ENCODE measurements around the gene ZBED5. TPM values are rescaled to one million over a fixed set of nuclear protein-coding genes. Genes with fewer than 3 reads are reported as not detected.
"Not testable (repeated sequence)": the region's sequence is repeated elsewhere in the genome, so short reads cannot be mapped to it uniquely, and the experiment has no call there.

ZBED5 gene
- 39.0 TPM for polyA plus RNA-seq (2013, experiment 1 of 2; ENCODE audit: insufficient read length)
- polyA plus RNA-seq (2013, experiment 2 of 2; ENCODE audit: insufficient read length): 37.8 TPM

DNA sequence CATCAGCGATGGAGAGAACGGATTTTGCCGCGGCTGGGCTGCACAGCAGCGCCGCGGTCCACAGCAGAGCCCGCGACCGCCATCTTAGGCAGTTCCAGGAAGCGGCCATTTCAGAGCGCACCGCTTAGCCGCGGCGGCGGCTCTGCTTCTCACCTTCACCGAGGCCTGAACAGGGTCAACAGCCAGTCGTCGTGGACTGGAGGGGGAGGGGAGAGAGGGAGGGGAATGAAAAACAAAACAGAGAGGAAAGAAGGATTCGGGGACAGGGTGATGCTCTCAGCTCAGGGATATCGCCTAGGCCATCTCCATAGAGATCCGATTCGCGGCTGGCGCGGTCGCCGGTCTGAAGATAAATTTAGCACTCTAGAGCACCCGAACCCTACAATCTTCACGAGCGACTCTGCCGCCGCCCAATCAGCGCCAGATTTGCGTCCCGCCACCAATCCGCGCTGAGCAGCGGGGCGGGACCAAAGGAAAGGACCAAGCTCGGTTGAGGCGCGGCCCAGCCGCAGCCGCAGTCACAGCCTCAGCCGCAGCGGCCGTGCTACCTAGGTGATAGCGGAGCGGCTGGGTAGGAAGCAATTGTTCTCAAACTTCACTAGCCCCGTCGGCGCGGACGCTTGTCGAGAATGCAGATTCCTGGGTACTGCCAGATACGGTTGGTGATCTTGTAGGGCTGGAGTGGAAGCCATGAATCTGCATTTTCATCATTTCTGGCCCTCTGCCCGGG is at the start of gene ZBED5:
Gene ZBED5 (minus strand): TSS at position 345 of the 730 bp plus-strand sequence. CDS start 3,108 bp downstream, outside the sequence.
- peak; percentile 98 for DNase-seq

DNA sequence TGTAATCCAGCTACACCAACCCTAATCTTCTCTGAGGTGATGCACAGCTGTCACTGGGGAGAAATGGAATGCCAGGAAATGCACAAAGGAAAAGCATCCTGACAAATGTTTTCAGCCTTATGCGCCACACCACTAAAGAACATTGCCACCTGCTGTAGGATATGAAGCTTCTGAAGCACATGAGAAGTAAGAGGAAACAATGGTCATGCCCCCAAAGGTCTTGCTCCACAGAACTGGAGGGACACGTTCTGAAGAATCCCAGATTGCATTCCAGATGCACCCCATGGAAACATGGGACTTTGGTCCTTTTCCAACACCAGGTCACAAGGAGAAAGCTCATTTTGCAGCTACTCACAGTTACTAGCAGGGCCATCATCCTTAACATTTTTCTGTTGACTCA is 48.7 kb upstream of the ZBED5 start:
- peak; percentile 78 for DNase-seq

DNA sequence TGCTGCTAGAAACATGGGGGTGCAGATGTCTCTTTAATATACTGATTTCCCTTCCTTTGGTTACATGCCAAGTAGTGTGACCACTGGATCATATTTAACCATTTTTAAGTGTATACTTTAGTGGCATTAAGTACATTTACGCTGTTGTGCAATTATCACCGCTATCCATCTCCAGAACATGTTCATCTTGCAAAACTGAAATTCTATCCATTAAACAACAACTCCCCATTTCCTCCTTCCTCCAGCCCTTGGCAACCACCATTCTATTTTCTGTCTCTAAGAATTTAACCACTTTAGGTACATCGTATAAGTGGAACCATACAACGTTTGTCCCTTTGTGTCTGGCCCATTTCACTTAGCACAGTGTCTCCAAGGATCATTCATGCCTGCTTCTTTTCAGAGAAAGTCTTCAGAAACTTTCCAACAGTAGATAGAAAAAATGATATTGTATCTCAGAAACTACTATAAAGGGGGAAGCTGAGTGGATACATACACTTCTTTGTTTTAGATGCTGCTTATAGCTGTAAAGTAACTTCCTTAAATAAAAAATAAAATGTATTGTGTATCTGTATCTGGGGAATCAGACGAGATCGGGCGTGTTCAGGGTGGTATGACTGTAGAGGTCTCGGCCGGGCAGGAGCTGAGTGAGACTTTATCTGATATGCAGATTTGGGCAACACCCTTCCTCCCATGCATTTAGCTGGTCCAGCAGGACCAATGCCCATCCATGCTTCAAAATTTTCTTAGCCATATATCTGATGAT is 44.6 kb upstream of the ZBED5 start:
- DNase-seq: no peak

DNA sequence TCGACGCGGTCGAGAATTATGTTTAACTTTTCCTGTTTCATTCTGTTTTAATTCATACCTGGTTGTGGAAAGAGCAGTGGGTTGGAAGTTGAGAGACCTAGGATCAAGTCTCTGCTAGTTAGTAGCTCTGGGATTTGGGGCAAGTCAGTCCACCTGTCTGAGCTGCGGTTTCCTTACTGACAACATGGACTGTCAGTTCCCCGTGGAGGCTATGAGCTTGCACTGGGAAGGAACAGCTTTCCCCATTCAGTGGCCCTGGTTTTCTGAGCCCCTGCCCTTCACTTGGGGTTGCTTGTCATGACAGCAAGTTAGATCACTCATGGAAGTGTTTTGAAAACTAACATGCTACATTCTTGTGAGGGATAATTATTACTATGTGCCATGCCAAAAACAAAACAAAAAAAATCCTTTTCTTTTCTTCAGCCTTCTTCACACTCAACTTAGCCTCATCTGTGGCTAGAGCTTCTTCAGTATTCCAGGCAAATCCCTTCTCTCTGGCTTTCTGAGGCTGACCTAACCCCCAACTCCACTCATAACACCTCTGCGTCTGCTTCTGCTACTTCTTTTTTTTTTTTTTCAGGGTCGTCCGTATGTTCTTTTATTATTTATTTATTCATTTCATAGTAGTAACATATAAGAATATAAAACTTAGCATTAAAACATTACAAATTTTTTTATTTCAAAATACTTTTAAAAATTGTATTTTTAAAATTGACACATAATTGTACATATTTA is 43.0 kb upstream of the ZBED5 start:
- DNase-seq: peak; percentile 23

DNA sequence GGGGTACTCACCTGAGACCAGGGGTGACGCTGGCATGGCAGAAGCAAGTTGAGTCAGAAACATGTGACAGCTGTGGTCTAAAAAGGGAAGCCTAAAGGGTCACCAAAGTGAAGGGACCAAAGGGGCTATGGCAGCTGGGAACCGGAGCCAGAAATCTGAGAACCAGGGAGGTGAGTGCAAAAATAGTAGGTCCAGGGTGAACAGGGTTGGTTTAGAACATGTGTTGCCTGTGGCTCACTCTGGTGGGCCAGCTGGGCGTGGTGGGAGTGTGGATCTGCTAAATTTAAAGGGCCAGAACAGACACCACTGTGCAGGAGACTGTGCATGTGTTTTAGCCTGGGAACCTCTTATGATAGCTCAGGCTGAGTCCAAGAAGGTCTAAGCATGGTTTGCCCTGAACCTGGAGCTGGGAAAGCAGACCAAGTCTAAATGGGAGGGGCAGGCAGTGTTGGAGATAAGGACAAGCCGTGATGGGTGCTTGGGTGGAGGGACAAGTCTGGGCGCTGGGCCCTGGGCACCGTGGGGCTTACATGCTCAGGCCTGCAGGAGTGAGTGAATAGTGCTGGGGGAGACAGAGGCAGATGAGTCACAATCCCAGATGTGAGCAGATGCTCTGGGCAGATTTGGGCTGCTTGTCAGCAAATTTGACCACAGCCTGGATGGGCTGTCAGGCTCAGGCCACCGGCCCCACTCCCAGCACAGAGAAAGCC is 41.4 kb upstream of the ZBED5 start:
- DNase-seq: no peak

DNA sequence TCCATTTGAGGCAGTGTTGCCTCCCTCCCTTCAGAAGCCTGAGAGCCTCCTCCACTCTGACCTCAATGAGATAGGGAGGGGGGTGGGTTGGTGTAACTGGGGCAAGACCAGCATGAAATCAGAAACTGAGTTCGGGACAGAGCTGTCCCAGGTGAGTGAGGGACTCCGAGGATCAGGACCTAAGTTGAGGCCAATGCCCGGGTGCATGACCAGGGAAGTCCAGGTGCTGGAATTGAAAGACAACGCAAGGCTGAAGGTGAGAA is 40.8 kb upstream of the ZBED5 start:
- DNase-seq: no peak

DNA sequence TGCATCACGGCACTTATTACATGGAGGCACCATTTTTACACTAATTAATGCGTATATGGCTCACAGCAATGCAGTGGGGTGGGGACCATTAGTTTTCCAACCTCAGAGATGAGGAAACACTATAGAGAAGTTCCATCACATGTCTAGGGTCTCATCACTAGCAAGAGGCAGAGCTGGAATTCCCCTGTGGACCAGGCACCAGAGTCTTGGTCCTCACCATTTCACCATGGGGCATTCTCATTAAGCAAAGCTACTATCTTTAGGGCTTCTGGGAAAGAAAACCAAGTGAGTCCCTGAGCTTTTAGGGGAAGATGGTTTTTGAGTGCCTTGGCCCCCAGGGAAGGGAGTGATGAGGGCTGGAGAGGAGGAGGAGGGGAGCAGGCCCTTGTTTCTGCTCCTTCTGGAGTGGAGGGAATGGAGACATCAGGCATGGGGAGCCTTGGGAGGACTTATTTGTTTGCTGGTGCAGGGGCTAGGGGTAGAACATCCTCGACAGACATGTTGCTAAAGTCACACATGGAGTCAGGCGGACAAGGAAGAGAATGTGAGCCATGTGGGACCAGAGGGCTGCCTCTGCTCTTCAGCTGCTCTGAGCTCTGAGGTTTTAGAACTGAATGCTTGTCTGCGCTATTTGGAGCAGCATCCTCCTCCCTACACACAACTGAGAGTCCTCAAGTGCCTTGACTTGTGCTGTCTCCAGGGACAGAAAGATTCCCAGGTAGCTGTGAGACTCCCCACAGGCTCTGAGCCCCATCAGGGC is 40.3 kb upstream of the ZBED5 start:
- DNase-seq: no peak

DNA sequence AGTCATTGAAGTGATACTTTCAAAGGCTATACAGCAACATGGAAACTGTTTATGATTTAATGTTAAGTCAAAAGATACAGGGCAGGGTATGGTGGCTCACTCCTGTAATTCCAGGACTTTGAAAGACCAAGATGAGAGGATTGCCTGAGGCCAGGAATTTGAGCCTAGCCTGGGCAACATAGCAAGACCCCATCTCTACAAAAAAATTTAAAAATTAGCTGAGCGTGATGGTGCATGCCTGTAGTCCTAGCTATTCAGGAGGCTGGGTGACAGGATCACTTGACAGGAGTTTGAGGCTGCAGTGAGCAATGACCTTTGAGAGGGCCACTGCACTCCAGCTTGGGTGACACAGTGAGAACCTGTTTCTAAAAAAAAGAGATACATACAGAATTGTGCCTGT is 39.3 kb upstream of the ZBED5 start:
- DNase-seq: no peak

DNA sequence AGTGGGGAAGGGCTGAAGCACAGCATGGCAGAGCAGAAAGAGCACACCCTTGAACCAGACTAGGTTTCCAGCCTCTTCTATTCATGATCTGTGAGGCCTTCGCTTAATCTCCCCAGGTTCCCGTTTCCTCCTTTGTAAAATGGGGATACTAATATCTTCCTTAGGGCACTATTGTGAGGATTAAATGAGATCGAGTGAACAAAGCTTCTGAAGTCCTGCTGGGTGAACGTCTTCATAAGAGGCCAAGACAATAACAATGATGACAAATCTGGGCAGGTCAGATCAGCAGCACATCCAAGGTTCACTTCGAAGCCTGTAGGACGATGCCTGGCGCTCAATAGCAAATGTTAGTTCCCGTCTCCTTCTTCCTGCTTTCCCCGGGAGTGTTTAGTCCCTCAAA is 38.6 kb upstream of the ZBED5 start:
- DNase-seq: no peak

DNA sequence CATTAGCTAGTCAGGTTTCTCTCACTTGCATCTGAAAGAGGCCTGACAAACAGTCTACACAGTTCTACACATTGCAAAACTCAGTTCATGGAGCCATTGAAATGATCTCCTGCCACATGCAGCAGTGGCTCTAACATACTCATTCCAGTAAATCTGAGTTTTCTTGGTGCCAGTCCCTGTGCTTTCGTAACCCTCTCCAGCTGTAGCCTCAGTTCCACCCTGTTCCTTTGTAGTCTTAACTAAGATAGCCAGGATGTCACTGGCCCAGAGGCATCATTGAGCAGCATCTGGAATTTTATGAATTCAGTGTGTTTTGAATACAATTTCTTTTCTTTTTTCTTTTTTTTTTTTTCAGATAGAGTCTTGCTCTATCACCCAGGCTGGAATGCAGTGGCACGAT is 37.4 kb upstream of the ZBED5 start:
- DNase-seq: no peak

DNA sequence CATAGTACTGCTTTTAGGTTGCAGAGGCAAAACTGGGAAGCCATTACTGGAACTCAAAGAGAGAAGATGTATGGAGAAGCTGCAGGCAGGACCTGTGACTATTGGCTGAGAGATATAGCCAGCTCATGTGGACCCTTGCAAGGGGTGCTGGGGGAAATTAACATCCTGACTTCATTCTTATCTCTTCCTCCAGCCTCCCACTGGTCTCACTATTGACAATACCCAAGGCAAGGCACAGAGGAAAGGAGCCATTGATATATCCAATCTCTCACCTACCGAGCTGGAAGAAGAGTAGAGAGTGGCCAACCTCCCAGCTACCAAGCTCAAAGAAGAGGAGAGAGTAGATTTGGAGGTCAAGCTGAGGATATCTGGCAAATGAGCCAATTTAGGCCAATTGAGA is 36.8 kb upstream of the ZBED5 start:
- DNase-seq: no peak

DNA sequence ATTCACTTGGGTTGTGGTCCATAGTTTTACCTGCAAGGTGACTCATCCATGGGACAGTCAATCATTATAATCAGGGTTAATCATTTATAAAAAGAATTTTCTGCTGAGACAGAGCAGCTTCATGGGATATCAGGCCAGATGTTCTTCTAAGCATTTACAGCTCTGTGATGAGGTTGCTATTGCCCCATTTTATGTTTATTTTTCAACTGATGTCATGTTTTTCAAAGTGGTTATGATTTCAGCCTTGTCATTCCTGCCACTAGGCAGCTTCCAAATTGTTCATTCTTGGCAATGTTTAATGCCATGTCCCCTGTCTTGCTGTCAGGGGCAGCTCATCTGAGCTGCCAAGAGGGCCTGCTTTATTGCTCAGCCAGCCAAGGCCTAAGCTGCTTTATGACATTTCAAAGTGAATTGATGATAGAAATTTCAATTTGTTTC is 35.9 kb upstream of the ZBED5 start:
- DNase-seq: peak; percentile 24

DNA sequence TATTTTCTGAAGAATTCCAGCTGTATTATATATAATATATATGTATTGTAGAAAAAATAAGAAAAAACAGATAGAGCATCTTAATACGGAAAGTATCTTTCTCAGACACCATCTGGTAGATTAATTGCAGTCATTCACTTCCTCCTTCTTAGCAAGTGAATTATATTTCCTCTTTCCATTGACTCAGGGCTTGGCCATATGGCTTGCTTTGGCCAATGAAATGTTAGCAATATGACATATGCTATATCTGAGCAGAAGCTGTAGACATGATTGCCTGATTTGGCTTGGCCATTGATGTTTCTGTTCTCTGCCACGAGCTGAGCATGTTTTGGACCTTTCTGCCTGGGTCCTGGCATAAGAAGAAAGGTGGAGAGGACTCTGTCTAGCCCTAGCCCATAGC is 34.4 kb upstream of the ZBED5 start:
- no peak for DNase-seq

DNA sequence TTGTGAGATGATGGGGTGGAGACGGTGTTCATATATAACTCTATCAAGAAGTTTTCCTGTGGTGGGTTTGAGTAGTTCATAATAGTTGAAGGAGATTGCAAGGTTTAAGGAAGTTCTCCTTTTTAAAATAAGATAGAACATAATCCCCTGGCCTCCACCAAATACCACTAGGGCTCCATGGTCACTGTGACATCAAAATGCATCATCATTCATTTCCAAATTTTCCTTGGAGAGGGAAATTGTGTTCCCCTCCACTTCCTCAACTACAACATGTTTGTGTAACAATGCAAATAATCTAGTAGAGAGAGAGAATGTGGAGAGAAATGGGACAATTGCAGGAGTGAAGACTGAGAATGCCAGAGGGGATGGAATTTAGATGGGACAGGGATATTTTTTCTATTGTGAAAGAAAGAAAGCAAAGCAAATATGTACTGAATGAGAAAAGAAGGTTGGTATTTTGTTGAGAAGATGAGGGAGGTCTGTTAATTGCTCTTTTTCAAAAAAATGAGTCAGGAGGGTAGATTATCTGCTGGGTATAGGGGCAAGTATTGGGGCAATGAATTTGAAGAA is 33.4 kb upstream of the ZBED5 start:
- DNase-seq: no peak

DNA sequence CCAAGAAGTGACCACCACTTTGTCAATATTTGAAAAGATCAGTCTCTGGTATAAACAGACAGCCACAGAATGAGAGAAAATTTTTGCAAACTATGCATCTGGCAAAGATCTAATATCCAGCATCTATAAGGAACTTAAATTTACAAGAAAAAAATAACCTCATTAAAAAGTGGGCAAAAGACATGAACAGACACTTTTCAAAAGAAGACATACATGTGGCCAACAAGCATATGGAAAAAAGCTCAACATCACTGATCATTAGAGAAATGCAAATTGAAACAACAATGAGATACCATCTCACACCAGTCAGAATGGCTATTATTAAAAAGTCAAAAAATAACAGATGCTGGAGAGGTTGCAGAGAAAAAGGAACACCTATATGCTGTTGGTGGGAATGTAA is 32.2 kb upstream of the ZBED5 start:
- not testable (repeated sequence) for DNase-seq

DNA sequence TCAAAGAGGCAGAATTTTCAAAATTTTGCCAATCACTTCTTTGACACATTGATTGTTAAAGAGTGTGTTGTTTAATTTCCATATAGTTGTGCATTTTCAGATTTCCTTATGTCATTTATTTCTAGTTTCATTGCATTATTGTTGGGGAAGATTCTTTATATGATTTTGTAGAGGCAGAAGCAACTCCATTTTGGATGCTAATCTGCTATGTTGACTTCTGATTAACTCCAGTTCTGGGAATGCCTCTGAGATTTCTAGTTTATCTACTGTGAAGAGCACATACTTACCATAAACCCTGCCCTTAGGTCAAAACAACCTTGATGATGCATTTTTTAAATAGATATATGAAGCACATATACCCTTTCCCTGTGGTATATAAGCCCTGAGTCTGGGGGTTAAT is 29.5 kb upstream of the ZBED5 start:
- DNase-seq: no peak

DNA sequence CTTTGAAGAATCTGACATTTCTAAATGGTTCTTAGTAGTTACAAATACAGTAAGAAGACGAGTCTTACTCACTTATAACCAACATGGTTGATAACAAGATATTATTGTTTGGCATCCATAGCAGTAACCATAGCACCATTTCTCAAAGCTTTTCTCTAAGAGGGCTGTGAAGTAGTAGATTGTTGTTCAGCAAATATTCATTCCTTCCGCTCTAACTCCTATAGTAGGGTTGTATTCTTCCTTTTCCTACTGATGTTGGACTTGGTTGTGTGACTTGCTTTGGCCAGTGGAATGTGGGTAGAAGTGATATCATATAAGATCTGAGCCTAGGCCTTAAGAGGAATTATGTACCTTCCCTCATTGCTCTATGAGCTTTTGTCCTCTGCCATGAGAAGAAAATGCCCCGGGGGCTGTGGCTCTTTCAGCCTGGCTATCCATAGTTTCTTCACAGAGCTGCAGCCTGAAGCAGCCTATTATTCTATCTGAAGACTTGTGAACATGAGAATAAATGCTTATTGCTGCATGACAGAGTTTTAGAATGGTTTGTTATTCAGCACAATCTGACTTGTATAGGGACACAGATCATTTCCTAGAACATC is 28.9 kb upstream of the ZBED5 start:
- no peak for DNase-seq

DNA sequence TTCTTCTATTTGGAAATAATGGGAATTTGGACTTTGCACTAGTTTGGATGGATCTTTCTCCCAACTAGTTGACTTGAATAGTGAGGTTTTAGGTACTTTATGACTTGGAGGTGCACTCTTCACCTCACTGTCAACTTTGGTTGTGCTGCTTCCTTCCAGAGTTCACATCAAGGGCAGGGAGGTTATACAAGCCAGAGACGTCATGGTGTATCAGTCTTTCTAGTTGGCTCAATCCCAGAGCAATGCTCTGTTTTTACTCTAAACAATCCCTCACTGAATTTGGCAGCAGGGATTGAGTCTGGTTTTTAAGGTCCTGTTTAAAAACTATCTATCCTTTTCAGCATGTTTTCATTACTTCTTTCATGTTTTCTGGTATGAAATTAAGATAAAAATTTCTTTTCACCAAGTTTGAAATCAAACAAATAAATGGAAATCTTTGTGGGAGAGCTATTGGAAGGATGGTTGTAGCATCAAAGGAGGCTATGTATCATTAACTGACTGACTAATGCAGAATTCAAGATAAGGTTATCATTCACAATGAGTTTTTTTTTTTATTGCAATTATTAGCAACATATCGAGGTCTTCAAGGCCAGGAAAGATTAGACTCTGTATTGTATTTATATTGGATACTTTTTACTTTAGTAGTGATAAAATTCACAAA is 28.0 kb upstream of the ZBED5 start:
- DNase-seq: peak; percentile 17

DNA sequence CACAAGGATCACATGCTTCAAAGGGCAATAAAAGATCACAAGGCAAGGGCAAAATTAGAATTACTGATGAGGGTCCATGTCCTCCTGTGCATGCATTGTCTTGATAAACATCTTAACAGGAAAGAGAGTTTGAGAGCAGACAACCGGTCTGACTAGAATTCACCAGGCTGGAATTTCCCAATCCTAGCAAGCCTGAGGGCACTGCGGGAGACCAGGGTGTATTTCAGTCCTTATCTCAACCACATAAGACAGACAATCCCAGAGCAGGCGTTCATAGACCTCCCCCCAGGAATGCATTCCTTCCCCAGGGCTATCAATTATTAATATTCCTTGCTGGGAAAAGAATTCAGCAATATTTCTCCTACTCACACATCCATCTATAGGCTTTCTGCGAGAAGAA is 26.4 kb upstream of the ZBED5 start:
- not testable (repeated sequence) for DNase-seq

DNA sequence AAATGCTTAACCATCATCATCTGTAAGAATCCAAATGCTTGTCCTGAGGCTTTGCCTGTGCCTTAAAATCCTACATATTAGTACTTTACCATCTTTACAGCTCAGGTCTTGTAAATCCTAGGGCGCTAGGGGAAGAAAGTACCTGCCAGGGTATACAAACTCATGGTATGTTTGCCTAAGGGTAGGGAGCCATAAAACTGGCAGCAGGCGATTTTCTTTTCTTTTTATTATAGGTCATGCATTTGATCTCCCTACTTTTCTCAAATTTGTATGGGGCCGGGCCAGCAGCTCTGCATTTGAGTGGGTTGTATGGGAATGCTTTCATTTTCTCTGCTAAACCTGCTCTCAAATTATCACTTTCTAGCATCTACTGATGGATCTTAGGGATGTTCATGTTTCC is 24.0 kb upstream of the ZBED5 start:
- no peak for DNase-seq

All from fibroblast of skin of abdomen (primary cell).